ENCODE results near the gene GADD45B. TPM values are rescaled to one million over a fixed set of nuclear protein-coding genes. Genes with fewer than 3 reads are reported as not detected.

The GADD45B gene
- total and polyA plus RNA-seq, 2 of the 4 experiments (the other 2 are of a cell fraction) = 30.1 to 106 TPM

GRCh38 chr19:2475702-2476450 lies at the start of gene GADD45B (continued):
- TF ChIP-seq CTCF (conservative IDR thresholded peaks at IDR 0.05; ENCODE audit: low read depth, low read length) = no peak
- TF ChIP-seq MXI1 (IDR thresholded peaks at IDR 0.05; ENCODE audit: borderline replicate concordance, low read depth, low read length) = no peak; the same call in 1 of the 2 replicates
- TF ChIP-seq RCOR1 (IDR thresholded peaks at IDR 0.05; ENCODE audit: insufficient replicate concordance, low read length) = no peak
- peak; percentile 68 for TF ChIP-seq CEBPB (IDR thresholded peaks at IDR 0.05; ENCODE audit: low read depth, low read length)
- TF ChIP-seq FOS (IDR thresholded peaks at IDR 0.05; ENCODE audit: low read depth, low read length) = 0 out of 2 replicates have a peak, but pooled peaks have one; percentile 18
- TF ChIP-seq RFX5 (IDR thresholded peaks at IDR 0.05; ENCODE audit: low read depth, low read length) = no peak

Measured in IMR-90 (cell line).